GM12873 (cell line): ENCODE data around the gene BAZ2A.

ENCODE experiments used
- CTCF ChIP-seq: IDR thresholded peaks from 2 replicates; pipeline ENCODE4 v1.5.1; 2012; ENCODE audit warnings: low read depth, mild to moderate bottlenecking, moderate library complexity, low read length, control low read depth; ENCODE audit not compliant: insufficient read depth; ENCODE audit errors: missing control alignments

BAZ2A gene

GRCh38 chr12:56630180-56630632, at the start of gene BAZ2A:
Gene BAZ2A, minus strand, starts transcription at chr12:56630326. Its CDS starts 12,796 bp downstream, at chr12:56617530.
- no peak for TF ChIP-seq CTCF

DNA sequence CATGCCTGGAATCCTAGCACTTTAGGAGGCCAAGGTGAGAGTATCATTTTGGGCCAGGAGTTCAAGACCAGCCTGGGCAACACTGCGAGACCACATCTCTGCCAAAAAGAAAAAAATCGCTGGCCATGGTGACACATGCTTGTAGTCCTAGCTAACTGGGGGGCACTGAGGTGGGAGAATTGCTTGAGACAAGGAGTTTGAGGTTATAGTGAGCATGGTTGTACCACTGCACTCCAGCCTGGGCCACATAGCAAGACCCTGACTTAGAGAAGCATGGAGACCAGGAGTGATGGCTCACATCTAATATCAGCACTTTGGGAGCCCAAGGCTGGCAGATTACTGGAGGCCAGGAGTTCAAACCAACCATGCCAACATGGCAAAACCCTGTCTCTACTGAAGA, 48.7 kb upstream of the BAZ2A start:
- TF ChIP-seq CTCF = no peak

DNA sequence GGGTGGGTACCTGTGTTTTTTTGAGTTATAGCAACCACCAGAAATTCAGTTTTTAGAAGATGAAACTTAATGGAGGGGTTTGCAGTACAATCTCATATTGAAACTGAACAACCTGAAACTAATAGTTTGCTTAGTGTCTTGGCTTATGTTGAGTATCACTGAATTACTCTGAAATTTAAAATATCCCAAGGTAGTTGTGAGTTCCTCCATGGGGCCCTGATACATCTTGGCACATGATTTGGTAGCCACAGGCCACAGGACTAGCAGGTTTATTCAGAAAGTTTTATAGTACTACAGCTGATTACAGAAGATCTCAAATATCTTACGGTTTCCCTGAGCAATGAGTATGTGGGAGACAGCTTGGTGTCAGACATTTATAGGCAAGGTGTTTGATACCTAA, 47.6 kb upstream of the BAZ2A start:
- no peak for TF ChIP-seq CTCF

DNA sequence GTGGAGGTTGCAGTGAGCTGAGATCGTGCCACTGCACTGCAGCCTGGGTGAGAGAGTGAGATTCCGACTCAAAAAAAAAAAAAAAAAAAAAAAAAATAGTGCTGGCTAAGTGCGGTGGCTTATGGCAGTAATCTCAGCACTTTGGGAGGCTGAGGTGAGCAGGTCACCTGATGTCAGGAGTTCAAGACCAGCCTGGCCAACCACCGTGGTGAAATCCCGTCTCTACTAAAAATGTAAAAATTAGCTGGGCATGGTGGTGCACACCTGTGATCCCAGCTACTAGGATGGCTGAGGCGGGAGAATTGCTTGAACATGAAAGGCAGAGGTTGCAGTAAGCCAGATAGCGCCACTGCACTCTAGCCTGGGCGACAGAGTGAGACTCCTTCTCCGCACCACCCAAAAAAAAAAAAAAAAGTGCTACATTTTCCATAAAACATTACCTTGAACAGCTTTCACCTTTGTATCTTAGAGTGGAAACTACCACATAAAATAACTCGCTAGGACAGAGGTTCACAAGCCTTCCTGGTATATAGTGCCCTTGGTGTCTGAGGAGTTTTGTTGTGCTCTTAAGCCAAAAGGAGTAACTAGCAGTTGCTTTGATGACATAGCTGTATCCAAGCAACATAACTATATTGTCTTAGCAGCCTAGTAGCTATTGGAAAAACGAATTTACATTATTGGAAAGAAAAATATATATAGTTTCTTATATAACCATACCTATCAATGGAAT, 46.9 kb upstream of the BAZ2A start:
- TF ChIP-seq CTCF = no peak

DNA sequence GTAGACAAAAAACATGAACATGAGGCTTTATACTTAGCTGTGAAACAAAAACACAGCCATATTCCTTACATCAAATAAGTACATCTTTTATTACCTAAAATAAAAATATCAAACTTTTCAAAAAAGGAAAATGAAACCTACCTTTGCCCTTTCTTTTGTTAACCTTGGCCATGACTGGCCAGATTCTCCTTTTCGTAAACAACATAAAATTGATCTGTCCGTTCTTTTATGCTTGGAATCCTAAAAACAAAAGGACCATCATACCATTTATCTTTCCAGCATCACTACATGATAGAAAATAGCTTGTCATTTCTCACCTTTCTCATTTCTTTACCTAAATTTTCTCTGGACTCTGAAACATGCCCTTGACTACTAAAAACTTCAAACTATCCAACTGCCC, 41.5 kb upstream of the BAZ2A start:
- no peak for TF ChIP-seq CTCF

DNA sequence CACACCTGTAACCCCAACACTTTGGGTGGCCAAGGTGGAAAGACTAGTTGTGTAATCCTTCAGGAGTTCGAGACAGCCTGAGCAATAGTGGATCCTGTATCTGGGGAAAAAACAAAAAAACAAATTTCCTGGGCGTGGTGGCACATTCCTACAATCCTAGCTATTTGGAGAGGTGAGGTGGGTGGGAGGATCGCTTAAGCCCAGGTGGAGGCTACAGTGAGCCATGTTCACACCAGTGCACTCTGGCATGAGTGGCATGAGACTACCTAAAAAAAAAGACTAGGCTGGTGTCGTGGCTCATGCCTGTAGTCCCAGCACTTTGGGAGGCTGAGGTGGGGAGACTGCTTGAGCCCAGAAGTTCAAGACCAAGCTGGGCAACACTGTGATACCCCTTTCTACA, 40.7 kb upstream of the BAZ2A start:
- TF ChIP-seq CTCF = no peak

GRCh38 chr12:56668197-56668457, 38.0 kb upstream of the BAZ2A start:
- TF ChIP-seq CTCF = no peak
